ENCODE results near the gene PAQR8.
A peak's percentile ranks its signal among the peaks of the same experiment; 100 is the strongest.

PAQR8 gene

DNA sequence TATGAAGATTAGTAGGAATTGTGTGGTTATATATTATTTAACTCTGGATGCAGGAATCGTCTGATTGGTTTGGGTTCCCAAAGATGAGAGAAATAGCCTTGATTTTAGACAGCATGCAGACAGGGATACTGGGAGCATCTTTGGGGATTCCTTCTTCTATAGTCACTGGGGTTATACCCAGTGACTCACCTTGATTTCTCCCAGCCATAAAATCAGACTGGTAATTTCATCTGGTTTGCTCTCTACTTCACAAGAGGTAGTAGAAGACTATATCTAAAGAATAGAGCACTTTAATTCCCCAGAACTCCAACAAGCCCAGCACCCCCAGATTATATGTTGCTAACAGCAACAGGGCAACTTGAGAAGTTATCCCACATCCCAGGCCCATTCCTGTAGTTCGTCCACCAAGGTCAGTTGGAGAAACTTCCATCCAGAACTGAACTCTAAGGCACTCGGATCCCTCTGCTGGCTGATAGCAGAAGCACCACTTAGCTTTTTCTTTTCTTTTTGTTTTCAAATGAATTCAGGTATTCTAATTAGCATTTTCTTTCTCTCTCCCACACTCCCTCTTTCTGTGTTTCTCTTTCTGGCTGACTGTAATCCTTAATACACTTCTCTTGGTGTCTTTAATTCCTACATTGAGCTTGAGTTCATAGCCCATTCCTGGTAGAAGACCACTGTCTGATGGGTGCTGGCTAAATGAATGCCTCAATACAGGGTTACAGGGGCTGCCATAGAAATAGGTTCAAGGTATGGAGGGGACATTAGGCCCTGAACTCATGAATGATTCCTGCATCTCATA, 37.8 kb downstream of the PAQR8 start:
- DNase-seq, result peak; percentile 55
- in situ Hi-C loops (cut with MboI; ENCODE audit: low pct_unique_long_range_greater_than_20kb, low sequenced_read_pairs), result loop anchor here (25.0 kb wide), 1 partner anchor 112 kb away; the partner anchor contains the start of gene MCM3

DNA sequence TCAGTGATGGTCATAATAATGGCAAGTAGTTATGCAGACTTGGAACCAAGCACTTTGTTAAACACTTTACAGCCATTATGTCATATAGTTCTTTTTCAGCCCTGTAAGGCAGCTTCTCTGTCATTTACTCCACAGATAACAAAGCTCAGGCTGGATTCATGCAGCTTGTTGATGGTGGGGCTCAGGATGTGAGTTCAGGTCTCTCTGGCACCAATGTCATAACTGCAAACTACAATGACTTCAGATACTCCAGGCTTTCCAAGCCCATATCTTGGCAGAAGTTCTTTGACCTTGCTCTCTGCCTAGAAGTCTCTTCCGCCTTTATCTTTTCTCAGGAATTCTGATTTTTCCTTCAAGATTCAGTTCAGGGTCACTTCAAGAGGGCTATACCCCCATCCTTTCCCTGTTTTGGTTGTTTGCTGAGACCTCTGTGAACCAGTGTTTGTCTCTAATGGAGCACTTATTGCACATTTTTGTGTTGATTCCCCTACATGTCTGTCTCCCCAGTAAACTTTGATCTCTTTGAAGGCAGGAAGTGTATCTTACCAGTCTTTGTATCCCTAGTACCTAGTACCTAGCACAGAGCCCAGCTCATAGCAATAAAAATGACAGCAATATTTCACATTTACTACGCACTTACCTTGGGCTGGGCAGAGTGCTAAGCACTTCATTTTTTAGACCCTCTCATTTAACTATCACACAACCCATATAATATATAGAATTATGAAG, 38.5 kb downstream of the PAQR8 start:
- no peak for DNase-seq
- in situ Hi-C loops (cut with MboI; ENCODE audit: low pct_unique_long_range_greater_than_20kb, low sequenced_read_pairs), result no loop called here

DNA sequence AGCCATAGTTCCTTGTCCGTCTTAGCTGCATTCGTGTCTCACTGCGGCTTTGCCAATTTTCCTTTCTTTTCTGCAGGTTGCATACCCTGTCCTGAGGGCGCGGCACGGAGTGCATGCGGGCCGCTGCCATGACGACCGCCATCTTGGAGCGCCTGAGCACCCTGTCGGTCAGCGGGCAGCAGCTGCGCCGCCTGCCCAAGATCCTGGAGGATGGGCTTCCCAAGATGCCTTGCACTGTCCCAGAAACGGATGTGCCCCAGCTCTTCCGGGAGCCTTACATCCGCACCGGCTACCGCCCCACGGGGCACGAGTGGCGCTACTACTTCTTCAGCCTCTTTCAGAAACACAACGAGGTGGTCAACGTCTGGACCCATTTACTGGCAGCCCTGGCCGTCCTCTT, 41.1 kb downstream of the PAQR8 start:
- in situ Hi-C loops (cut with MboI; ENCODE audit: low pct_unique_long_range_greater_than_20kb, low sequenced_read_pairs), result no loop called here
- no peak for DNase-seq

DNA sequence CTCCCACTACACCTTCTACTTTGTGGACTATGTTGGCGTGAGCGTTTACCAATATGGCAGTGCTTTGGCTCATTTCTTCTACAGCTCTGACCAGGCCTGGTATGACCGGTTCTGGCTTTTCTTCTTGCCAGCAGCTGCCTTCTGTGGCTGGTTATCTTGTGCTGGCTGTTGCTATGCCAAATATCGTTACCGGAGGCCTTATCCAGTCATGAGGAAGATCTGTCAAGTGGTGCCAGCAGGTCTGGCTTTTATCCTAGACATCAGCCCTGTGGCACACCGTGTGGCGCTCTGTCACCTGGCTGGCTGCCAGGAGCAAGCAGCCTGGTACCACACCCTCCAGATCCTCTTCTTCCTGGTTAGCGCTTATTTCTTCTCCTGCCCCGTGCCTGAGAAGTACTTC, 41.7 kb downstream of the PAQR8 start:
- in situ Hi-C loops (cut with MboI; ENCODE audit: low pct_unique_long_range_greater_than_20kb, low sequenced_read_pairs), result no loop called here
- DNase-seq, result no peak

DNA sequence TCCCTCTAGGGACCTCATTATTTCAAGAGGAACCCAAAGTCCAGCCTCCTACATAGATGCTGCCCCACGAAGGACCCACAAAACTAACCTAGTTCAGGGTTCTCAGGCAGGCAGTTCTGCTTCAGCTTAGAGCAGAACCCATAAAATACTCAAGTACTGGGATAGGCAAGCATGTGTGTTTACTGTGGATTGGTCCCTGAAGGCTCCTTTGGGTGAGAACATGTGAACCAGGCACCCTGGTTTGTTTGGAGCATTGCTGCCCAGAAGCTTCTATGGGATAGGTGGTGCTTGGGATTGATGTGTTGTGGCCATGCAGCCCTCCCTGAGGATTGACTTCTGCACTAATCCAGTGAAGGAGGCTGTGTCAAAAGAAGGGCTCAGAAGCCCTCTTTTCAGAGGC, 43.3 kb downstream of the PAQR8 start:
- DNase-seq, result no peak
- in situ Hi-C loops (cut with MboI; ENCODE audit: low pct_unique_long_range_greater_than_20kb, low sequenced_read_pairs), result no loop called here

DNA sequence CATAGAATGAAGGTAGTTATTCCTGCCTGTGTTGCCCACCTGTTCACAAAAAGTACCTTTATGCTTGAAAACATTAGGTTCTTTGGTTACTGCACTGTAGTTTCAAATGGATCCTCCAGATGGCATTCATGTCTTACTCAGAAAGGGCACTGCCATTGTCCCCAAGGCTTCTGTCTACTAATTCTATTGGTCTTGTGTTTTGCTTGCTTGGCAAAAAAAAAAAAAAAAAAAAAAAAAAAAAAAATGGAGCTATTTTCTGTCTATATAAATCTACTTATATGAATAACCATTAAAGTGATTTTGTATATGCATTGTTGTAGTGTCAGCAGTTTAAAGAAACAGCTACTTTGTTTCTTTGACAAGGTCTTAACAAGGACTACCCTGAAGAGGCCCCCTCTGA, 45.5 kb downstream of the PAQR8 start:
- in situ Hi-C loops (cut with MboI; ENCODE audit: low pct_unique_long_range_greater_than_20kb, low sequenced_read_pairs), result no loop called here
- peak; percentile 54 for DNase-seq

DNA sequence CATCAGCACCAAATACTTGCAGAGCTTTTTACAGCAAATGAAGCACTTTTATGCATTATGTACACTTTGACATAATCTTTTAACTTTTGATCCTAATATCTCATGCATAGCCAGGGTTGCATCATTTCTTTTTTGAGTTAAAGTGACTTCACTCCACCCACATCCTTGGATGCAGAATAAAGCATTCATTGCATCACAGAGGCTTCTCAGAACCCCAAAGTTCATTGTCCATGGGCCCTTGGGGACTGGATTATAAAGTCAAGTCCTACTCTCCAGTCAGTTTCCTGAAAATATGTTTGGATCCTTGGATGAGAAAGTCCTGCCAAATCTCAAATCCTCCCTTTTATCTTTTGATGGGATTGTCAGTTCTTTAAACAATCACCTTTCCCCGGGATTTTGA, 47.5 kb downstream of the PAQR8 start:
- no peak for DNase-seq
- in situ Hi-C loops (cut with MboI; ENCODE audit: low pct_unique_long_range_greater_than_20kb, low sequenced_read_pairs), result no loop called here

DNA sequence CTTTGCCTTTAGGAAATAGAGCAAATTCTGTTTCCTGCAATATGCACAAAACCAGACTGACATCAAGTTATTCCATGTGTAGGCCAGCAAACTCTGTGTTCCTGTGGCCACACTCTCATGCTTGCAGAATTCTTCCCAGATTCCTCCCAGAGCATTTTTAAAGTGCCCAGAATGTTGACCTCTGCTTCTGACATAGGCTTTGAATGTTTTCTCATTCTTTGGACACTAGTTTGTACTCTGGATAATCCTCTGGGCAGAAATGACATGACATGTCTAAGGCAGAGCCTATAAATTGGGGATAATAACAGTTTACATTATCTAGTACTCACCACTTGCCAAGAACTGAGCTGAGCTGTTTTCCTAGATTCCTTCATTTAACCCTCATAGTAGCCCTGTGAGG, 49.0 kb downstream of the PAQR8 start:
- in situ Hi-C loops (cut with MboI; ENCODE audit: low pct_unique_long_range_greater_than_20kb, low sequenced_read_pairs), result loop anchor here (10.0 kb wide), 1 partner anchor 254 kb away; no protein-coding TSS in a partner anchor
- no peak for DNase-seq

DNA sequence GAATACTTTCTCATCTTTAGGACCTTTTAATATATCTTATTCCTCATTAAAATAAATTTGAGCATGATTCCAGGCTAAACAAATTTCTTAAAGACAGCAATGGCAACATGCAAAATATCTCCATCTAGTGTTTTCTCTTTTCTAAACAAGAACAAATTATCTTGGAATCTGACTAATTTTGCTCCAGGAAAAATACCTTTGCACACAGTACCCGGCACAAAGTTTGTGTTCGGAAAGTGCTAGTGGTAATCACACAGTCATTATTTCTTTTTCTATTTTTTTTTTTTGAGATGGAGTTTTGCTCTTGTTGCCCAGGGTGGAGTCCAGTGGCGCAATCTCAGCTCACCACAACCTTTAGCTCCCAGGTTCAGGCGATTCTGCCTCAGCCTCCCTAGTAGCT, 50.0 kb downstream of the PAQR8 start:
- in situ Hi-C loops (cut with MboI; ENCODE audit: low pct_unique_long_range_greater_than_20kb, low sequenced_read_pairs), result loop anchor here (10.0 kb wide), 1 partner anchor 253 kb away; no protein-coding TSS in a partner anchor

DNA sequence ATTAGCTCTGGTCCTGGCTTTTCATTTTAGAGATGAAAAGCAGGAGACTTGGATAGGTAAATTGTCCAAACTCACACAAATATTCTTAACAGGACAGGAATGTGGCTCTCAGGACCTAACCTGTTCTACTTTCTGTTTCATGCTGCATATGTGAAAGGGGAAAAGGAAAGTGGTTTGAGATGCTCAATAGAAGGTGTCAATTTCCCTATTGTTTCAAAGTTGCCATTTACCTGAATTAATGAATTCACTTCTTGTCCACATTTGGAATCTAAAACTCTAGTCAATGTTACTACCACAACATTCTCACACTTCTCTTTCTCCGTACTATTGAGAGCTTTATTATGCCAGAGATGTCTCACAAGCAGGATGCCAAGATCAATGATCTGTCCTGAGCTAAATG, 53.4 kb downstream of the PAQR8 start:
- in situ Hi-C loops (cut with MboI; ENCODE audit: low pct_unique_long_range_greater_than_20kb, low sequenced_read_pairs), result loop anchor here (10.0 kb wide), 1 partner anchor 249 kb away; no protein-coding TSS in a partner anchor
- no peak for DNase-seq

More for the DNA sequence above, 50.0 kb downstream of the PAQR8 start:
- DNase-seq, result no peak

DNA sequence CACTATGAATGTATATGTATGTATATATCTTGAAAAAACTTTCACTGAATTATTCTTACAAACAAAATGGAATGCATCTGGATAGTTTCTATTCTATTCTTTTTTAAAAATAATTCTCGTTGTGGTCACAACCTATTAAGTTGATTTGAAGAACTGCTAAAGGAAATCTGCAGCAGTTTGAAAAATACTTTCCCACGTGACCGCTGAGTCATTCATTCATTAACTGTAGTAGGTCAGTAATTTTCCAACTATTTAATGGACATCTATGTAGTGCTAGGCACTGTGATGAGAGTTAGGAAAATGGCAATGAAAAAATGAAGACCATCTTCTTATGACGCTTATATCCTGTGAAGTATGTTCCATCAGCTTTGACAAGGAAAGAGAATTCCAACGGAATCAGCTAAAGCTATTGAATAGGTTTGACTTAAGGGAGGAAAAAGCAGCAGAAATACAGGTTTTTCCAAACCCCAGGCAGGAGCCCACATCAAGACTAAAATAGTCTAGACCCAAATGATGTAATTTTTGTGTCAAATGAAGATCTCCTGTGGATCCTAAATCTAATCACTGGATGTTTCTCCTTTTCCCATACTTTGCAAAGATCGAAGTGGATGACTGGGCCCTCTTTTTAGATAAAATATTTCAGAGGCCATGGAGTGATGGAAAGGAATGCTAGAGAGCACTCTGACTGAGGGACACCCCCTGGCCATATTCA, 54.1 kb downstream of the PAQR8 start:
- no peak for DNase-seq
- in situ Hi-C loops (cut with MboI; ENCODE audit: low pct_unique_long_range_greater_than_20kb, low sequenced_read_pairs), result loop anchor here (10.0 kb wide), 1 partner anchor 249 kb away; no protein-coding TSS in a partner anchor

DNA sequence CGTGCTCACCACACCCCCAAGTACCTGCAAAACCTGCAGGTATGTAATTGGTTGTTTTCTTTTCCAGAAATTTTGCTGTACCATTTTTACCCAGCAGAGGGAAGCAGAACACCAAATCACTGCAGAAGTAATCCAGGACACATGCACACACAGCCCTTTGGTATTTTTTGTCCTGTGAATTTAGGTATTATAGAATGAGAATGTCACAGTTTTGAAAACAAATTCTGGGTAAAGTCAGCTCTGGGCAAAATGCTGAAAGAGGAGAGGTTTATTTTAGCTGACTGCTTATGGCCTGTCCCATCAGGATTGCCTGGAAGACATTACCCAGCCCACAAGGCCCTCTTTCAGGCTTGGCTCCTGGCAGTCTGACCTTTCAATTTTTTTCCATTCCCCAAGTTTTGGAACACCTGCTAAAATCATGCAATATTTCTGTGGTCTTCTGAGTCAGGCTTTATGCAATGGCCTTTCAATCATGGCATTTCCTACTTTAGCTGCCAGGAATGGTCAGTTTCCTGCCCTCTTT, 54.7 kb downstream of the PAQR8 start:
- peak; percentile 85 for DNase-seq
- in situ Hi-C loops (cut with MboI; ENCODE audit: low pct_unique_long_range_greater_than_20kb, low sequenced_read_pairs), result loop anchor here (10.0 kb wide), 1 partner anchor 248 kb away; no protein-coding TSS in a partner anchor

DNA sequence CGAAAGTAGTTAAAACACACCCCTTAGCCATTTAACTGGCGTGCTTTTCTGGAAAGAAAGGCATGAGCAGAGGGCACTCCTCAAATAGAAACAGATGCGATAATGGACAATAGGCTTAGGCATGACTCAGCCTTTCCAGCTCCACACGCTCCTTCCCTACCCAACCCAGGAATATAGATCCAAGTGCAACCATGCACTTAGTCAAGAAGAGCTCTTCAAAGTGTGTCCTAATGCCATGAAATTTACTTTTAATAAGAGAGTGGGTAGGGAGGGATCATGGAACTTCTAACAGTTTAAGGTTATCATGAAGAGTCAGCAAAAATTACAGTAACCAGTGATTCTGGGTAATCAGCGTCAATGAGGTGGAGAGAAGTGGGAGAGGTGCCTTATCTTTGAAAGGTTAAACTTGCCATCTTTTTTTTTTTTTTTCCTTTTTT, 55.7 kb downstream of the PAQR8 start:
- in situ Hi-C loops (cut with MboI; ENCODE audit: low pct_unique_long_range_greater_than_20kb, low sequenced_read_pairs), result loop anchor here (10.0 kb wide), 1 partner anchor 247 kb away; no protein-coding TSS in a partner anchor
- DNase-seq, result no peak

DNA sequence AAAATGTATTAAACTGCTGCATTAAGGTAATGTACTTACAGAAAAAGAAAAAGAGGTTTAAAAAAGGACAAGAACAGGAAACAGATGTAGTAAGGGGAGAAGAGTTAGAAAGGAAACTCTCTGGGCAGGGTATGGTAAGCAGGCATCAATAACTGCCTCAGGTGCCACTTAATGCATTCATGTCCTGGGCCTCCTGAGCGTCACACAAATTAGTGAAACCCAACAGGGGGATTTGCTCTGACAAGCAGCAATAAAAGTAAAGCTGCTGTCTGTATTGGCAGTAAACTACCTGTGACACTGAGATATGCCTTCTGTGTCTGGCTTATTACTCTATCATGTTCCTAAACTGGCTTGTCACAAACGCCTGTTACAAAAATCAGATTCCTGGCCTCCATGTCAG, 56.7 kb downstream of the PAQR8 start:
- in situ Hi-C loops (cut with MboI; ENCODE audit: low pct_unique_long_range_greater_than_20kb, low sequenced_read_pairs), result loop anchor here (10.0 kb wide), 1 partner anchor 246 kb away; no protein-coding TSS in a partner anchor
- DNase-seq, result peak; percentile 24

DNA sequence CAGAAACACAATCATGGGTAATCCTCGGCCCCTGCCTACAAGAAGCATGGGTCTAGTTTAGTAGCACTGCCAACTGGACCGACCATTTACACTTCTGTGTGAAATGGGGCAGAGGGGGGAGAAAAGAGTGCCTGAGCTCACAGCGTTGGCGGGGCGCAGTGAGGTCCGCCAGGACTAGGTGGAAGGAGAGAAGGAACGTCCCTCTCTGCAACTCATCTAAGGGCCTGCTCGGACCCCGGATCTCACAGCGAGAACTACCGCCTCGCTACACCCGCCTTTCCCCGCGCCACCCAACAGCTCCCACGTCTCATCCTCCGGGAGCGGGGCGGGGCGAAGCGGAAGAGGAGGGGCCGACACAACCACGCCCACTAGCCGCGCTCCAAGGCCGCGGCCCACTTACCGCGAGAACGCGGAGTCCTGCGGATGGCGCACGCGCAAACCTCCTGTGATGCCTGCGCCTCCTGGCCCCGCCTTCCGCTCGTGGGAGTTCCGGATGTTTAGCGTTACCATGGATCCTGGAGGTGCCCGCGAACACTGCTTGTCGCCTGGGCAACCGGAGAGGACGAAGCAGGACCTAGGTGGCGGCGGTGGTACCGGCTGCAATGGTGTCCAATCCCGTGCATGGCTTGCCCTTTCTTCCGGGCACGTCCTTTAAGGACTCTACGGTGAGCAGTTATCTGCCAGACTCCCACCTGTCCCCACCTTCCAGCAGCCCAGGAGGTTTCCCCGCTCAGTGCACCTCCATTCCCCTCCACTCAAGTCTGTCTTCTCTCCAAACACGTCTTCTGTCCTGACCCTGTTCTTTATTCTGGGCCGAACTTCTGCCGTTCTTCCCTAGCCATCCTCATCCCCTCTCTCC, 58.1 kb downstream of the PAQR8 start, which contains the start of gene EFHC1:
EFHC1 (plus strand) TSS at position 534 of the 859 bp plus-strand sequence; CDS start at position 603, 69 bp downstream.
- in situ Hi-C loops (cut with MboI; ENCODE audit: low pct_unique_long_range_greater_than_20kb, low sequenced_read_pairs), result loop anchor here (10.0 kb wide), 1 partner anchor 245 kb away; no protein-coding TSS in a partner anchor
- peak; percentile 98 for DNase-seq

DNA sequence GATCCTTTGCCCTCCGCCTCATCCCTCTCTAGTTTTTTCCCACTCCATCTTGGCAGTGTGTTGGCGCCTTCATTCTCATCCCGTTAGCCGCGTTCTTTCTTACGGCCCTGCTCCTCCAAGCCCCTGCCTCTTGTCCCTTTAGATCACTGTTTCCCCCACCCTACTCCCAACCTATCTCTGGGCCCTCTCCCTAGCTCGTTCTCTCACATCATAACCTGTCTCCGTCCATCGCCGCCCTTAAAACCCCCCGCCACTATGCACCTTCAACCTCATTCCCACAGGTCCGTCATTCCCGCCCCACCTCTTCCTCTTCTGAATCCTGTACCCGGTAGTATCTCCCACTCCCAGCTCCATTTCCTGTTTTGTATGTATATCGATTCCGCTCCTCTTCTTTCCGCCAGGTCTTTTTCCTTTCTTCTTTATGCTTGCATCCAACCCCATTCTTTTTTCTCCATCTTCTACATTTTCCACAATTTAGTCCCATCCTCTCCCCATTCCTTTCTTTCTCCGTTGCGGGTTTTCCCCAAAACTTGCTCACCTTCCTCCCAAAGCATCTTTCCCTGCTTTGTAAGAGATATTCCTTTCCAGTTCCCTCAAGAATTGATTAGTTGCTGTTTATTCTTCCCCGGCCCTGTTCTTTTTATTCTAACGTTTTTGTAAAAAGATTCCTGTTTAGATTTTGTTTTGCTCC, 58.9 kb downstream of the PAQR8 start:
- DNase-seq, result no peak
- in situ Hi-C loops (cut with MboI; ENCODE audit: low pct_unique_long_range_greater_than_20kb, low sequenced_read_pairs), result no loop called here

DNA sequence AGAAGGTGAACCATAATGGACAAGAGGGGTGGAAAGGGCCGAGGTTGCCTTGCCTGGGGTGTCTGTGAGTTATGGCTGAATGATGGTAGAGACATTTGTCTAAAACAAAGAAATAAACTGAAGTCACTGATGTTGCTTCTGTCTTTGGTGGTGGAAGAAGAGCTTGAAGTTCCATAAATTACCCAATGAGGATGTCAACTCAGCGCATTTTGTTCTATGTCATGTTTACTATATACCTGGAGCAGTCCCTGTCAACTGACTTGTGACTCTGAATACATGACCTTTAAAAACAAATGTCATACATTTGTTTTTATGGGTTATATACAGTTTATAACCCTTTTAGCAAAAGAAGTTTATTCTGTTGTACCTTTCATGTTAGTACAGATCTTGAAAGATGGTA, 60.2 kb downstream of the PAQR8 start:
- in situ Hi-C loops (cut with MboI; ENCODE audit: low pct_unique_long_range_greater_than_20kb, low sequenced_read_pairs), result no loop called here
- no peak for DNase-seq

DNA sequence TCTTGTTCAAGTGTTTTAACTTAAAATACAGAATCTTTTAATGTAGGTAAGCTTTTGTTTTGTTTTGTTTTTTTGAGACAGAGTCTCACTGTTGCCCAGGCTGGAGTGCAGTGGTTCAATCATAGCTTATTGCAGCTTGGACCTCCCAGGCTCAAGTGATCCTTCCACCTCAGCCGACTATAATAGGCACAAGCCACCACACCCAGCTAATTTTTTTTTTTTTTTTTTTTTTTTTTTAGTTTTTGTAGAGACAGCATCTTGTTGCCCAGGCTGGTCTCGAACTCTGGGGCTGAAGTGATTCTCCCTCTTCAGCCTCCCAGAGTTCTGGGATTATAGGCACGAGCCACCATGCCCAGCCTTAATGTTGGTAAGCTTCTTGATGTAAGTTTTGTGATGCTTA, 61.5 kb downstream of the PAQR8 start:
- in situ Hi-C loops (cut with MboI; ENCODE audit: low pct_unique_long_range_greater_than_20kb, low sequenced_read_pairs), result no loop called here
- no peak for DNase-seq
